ENCODE results near the gene IL21R.
"Not testable (repeated sequence)": the region's sequence is repeated elsewhere in the genome, so short reads cannot be mapped to it uniquely, and the experiment has no call there.

Gene IL21R

DNA sequence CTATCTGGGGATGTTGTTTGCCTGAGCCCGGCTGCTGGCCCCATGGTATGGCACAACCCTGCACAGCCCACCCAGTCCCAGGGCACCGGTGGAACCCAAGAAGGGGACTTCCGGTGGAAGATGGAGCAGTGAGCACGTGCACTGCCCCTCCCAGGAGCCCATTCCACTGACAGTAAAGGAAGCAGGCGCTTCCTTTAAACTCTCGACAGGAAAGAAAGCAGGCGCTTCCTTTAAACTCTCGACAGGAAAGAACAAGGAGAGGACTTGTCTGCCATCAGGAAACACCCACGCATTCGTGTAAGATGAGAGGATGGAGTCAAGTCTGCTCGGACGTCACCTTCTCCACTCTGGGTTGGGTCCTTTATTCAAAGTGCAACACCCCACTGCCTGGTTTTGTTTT lies 53.7 kb downstream of the IL21R start:
- H3K4me3 ChIP-seq (replicated peaks; ENCODE audit: low read depth, low read length) = no peak overlapping the region
- H3K27me3 ChIP-seq (replicated peaks; ENCODE audit: control insufficient read depth, insufficient read depth, low read length) = no peaks in the 10 kb centered on the region
- peaks cover 1% of the 10 kb centered on the region; the same call in 1 of the 2 replicates for H3K36me3 ChIP-seq (ENCODE audit: control insufficient read depth, insufficient read depth, low read length)
- TF ChIP-seq, protein P1, sequence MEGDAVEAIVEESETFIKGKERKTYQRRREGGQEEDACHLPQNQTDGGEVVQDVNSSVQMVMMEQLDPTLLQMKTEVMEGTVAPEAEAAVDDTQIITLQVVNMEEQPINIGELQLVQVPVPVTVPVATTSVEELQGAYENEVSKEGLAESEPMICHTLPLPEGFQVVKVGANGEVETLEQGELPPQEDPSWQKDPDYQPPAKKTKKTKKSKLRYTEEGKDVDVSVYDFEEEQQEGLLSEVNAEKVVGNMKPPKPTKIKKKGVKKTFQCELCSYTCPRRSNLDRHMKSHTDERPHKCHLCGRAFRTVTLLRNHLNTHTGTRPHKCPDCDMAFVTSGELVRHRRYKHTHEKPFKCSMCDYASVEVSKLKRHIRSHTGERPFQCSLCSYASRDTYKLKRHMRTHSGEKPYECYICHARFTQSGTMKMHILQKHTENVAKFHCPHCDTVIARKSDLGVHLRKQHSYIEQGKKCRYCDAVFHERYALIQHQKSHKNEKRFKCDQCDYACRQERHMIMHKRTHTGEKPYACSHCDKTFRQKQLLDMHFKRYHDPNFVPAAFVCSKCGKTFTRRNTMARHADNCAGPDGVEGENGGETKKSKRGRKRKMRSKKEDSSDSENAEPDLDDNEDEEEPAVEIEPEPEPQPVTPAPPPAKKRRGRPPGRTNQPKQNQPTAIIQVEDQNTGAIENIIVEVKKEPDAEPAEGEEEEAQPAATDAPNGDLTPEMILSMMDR (IDR thresholded peaks at IDR 0.05; ENCODE audit: insufficient read depth, low read length, poor library complexity, severe bottlenecking) = no peak
- no peak for DNase-seq (ENCODE audit: extremely low read depth, insufficient read length)

DNA sequence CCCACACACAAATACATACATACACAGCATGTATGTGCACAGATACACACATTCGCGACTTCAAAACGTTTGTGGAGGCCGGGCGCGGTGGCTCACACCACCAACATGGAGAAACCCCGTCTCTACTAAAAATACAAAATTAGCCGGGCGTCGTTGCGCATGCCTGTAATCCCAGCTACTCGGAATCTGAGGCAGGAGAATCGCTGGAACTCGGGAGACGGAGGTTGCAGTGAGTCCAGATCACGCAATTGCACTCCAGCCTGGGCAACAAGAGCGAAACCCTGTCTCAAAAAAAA lies 55.6 kb downstream of the IL21R start:
- H3K36me3 ChIP-seq (ENCODE audit: control insufficient read depth, insufficient read depth, low read length) = not testable (repeated sequence)

GRCh38 chr16:27458258-27458657 lies 56.3 kb downstream of the IL21R start:
- Histone ChIP-seq H3K27me3 (replicated peaks; ENCODE audit: control insufficient read depth, insufficient read depth, low read length) (no peaks in the 10 kb centered on the region), H3K36me3 (ENCODE audit: control insufficient read depth, insufficient read depth, low read length) (peaks cover 16% of the 10 kb centered on the region), H3K4me3 (replicated peaks; ENCODE audit: low read depth, low read length) (no peak overlapping the region)
- TF ChIP-seq, protein P1 (IDR thresholded peaks at IDR 0.05; ENCODE audit: insufficient read depth, low read length, poor library complexity, severe bottlenecking) = no peak
- DNase-seq (ENCODE audit: extremely low read depth, insufficient read length) = no peak

More for the DNA sequence above, 55.6 kb downstream of the IL21R start:
- not testable (repeated sequence) for H3K27me3 ChIP-seq (replicated peaks; ENCODE audit: control insufficient read depth, insufficient read depth, low read length); H3K4me3 ChIP-seq (replicated peaks; ENCODE audit: low read depth, low read length); DNase-seq (ENCODE audit: extremely low read depth, insufficient read length)

DNA sequence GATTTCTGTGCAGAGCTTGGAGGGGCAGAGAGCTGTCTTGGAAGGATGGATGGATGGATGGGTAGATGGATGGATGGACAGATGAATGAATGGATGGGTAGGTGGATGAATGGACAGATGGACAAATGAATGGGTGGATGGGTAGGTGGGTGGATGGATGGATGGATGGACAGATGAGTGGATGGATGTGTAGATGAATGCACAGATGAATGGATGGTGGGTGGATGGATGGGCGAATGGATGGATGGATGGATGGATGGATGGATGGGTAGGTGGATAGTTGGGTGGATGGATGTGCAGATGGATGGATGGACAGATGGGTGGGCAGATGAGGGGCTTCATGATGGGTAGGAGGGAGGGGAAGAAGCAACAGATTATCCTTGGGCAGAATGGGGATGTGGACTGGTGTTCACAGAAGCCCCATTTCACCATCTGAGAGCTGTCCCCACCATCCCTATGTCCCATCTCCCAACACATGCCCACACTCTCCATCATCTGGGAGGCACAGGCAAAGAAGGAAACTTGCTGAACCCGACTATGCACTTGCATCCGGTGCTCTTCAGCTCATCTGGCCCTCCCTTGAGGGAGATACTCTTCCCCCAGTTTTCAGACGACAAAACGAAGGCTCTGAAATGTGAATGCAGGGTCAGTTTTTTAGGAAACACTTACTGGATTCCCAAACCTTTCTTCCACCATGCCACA lies 57.2 kb downstream of the IL21R start:
- H3K27me3 ChIP-seq (replicated peaks; ENCODE audit: control insufficient read depth, insufficient read depth, low read length) = no peaks in the 10 kb centered on the region
- H3K36me3 ChIP-seq (ENCODE audit: control insufficient read depth, insufficient read depth, low read length) = peaks cover 22% of the 10 kb centered on the region
- H3K4me3 ChIP-seq (replicated peaks; ENCODE audit: low read depth, low read length) = no peak overlapping the region
- TF ChIP-seq, protein P1 (IDR thresholded peaks at IDR 0.05; ENCODE audit: insufficient read depth, low read length, poor library complexity, severe bottlenecking) = no peak
- no peak for DNase-seq (ENCODE audit: extremely low read depth, insufficient read length)

- TF ChIP-seq, protein P1 (IDR thresholded peaks at IDR 0.05; ENCODE audit: insufficient read depth, low read length, poor library complexity, severe bottlenecking) = no peak
- DNase-seq (ENCODE audit: extremely low read depth, insufficient read length) = no peak
- peaks cover 30% of the 10 kb centered on the region for H3K36me3 ChIP-seq (ENCODE audit: control insufficient read depth, insufficient read depth, low read length)
Measured at GRCh38 chr16:27460213-27460612, 58.2 kb downstream of the IL21R start.

GRCh38 chr16:27460663-27461482 lies 58.9 kb downstream of the IL21R start:
- no peak for DNase-seq (ENCODE audit: extremely low read depth, insufficient read length)
- Histone ChIP-seq H3K36me3 (ENCODE audit: control insufficient read depth, insufficient read depth, low read length) (peaks cover 31% of the 10 kb centered on the region), H3K4me3 (replicated peaks; ENCODE audit: low read depth, low read length) (no peak overlapping the region), H3K27me3 (replicated peaks; ENCODE audit: control insufficient read depth, insufficient read depth, low read length) (no peaks in the 10 kb centered on the region)
- TF ChIP-seq, protein P1 (IDR thresholded peaks at IDR 0.05; ENCODE audit: insufficient read depth, low read length, poor library complexity, severe bottlenecking) = no peak

More at GRCh38 chr16:27460213-27460612, 58.2 kb downstream of the IL21R start:
- H3K27me3 ChIP-seq (replicated peaks; ENCODE audit: control insufficient read depth, insufficient read depth, low read length) = no peaks in the 10 kb centered on the region
- H3K4me3 ChIP-seq (replicated peaks; ENCODE audit: low read depth, low read length) = no peak overlapping the region
